Smooth muscle cell (in vitro differentiated cells): Measurements from ENCODE around the gene STX8. TPM values are rescaled to one million over a fixed set of nuclear protein-coding genes. Genes with fewer than 3 reads are reported as not detected.

Source experiments
- DNase-seq: peaks from one replicate; lab custom pipeline; 2025; ENCODE audit not compliant: unreplicated experiment; lab: John Stamatoyannopoulos, UW
- H2AFZ ChIP-seq: fragments of 200-600 bp; sonication (generic); 2 replicates; pipeline ENCODE4 v1.6.0; 2016; ENCODE audit warnings: antibody characterized with exemption, low read depth, mild to moderate bottlenecking
- H3F3A ChIP-seq: fragments of 200-600 bp; sonication (generic); 2 replicates; pipeline ENCODE4 v1.6.0; 2017; ENCODE audit warnings: antibody characterized with exemption, low read depth
- H3K27ac ChIP-seq: fragments of 200-600 bp; sonication (generic); 2 replicates; pipeline ENCODE4 v1.5.1; 2016; ENCODE audit warnings: low read depth, mild to moderate bottlenecking
- H3K27me3 ChIP-seq: fragments of 200-600 bp; sonication (generic); 2 replicates; pipeline ENCODE4 v1.6.1; 2016; ENCODE audit warnings: low read depth, mild to moderate bottlenecking
- H3K36me3 ChIP-seq: fragments of 200-600 bp; sonication (generic); 2 replicates; pipeline ENCODE4 v1.5.1; 2016; ENCODE audit warnings: low read depth
- H3K4me1 ChIP-seq: fragments of 200-600 bp; sonication (generic); 2 replicates; pipeline ENCODE4 v1.5.1; 2016; ENCODE audit warnings: low read depth
- H3K4me2 ChIP-seq: fragments of 200-600 bp; sonication (generic); 2 replicates; pipeline ENCODE4 v1.6.0; 2016; ENCODE audit warnings: mild to moderate bottlenecking
- H3K4me3 ChIP-seq: fragments of 200-600 bp; sonication (generic); 2 replicates; pipeline ENCODE4 v1.5.1; 2016; ENCODE audit warnings: mild to moderate bottlenecking
- H3K79me2 ChIP-seq: fragments of 200-600 bp; sonication (generic); 2 replicates; pipeline ENCODE4 v1.6.0; 2016; ENCODE audit warnings: low read depth, mild to moderate bottlenecking
- H3K9ac ChIP-seq: fragments of 200-600 bp; sonication (generic); 2 replicates; pipeline ENCODE4 v1.6.0; 2016; ENCODE audit warnings: low read depth
- H3K9me3 ChIP-seq: fragments of 200-600 bp; sonication (generic); replicated peaks from 2 replicates; pipeline ENCODE4 v1.5.1; 2016; ENCODE audit warnings: low read depth
- H4K20me1 ChIP-seq: fragments of 200-600 bp; sonication (generic); 2 replicates; pipeline ENCODE4 v1.6.0; 2016; ENCODE audit warnings: low read depth
- CTCF ChIP-seq: fragments of 200-600 bp; sonication (generic); IDR thresholded peaks from 2 replicates; pipeline ENCODE4 v1.5.1; 2017; ENCODE audit warnings: borderline replicate concordance, mild to moderate bottlenecking, antibody characterized with exemption; ENCODE audit not compliant: insufficient read depth, poor library complexity, severe bottlenecking
- WGBS: methylation state at CpG from one replicate; pipeline ENCODE4 v1.1.7; 2016; ENCODE audit warnings: low lambda C conversion rate; 5-methylcytosine and 5-hydroxymethylcytosine counted together
- polyA plus RNA-seq: library from polyadenylated mRNA; unstranded; fragments of >200 nt; fragmentation: Nextera tagmentation; extraction: Ambion mirVana; gene quantifications from 2 replicates; pipeline ENCODE4 v1.2.1, GENCODE V29; 2016
- total RNA-seq: library from RNA; depleted of rRNA; stranded (reverse); fragments of >200 nt; gene quantifications from 2 replicates; pipeline ENCODE4 v1.2.3, GENCODE V29; 2014

STX8 gene
- total and polyA plus RNA-seq, 2 experiments from 2014 or later: 63.8 to 88.5 TPM

DNA sequence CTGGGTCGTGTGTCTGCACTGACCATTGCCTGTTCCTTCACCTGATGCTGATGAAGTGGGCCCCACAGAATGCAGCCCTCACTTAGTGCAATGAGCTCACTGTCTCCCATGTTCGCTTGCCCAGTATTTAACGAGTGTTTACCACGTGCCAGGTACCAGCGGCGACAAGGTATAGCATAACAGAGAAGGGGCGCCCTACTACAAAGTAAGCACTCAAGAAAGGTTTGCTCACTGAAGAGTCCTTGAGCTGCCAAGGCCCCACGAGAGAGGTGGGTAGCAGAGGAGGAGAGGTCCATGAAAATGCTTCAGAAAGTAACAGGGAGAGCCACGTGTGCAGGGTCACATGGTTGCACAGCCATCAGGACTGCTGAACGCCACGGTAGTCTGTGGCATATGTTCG is 324.3 kb downstream of the STX8 start:
- no peak for TF ChIP-seq CTCF
- H3K36me3 ChIP-seq: no peaks in the 10 kb centered on the region
- H4K20me1 ChIP-seq: no peaks in the 10 kb centered on the region
- H3F3A ChIP-seq: no peaks in the 10 kb centered on the region
- no peaks in the 10 kb centered on the region for H3K27me3 ChIP-seq
- H3K9ac ChIP-seq: no peak overlapping the region
- H3K4me3 ChIP-seq: no peak overlapping the region
- no peak overlapping the region for H2AFZ ChIP-seq
- no peak overlapping the region for H3K4me2 ChIP-seq
- H3K4me1 ChIP-seq: no peaks in the 10 kb centered on the region
- DNase-seq: no peak
- no peaks in the 10 kb centered on the region for H3K79me2 ChIP-seq
- WGBS: 94% methylated on average over 12 of the region's 12 CpGs
- H3K9me3 ChIP-seq: no peaks in the 10 kb centered on the region
- no peak overlapping the region for H3K27ac ChIP-seq

DNA sequence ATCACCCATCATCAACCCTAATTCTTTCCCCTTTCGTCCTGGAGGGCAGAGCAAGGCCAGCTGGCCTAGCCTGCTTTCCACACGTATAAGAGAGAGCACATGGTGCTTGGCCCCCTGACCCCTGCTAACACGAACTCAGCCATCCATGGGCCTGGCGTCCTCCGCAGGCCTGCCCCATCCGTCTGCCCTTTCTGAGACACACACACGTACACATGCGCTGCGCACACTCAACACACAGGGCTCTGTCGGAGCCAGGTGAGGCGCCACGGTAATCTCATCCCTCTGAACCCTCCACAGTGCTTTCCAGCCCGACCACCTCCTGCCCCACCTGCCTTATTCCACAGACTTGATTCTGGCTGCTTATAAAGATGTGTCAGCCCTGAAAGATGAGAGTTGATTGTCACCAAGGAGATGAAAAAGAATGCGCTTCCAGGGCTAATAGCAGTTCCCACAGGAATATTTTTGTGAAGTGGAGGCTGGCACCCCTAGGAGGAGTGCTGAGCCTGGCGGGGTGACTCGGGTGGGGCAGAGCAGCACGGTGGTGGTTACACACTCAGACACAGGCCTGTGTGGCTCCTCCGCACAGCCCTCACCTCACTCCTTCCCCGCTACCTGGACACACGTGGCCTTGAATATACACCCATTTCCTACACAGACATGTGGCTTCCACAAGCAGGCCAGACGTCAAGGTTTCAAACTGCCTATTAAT is 326.2 kb downstream of the STX8 start:
- H3K9ac ChIP-seq: no peak overlapping the region
- DNase-seq: no peak
- H3K4me3 ChIP-seq: no peak overlapping the region
- H3K9me3 ChIP-seq: no peaks in the 10 kb centered on the region
- no peaks in the 10 kb centered on the region for H3K4me1 ChIP-seq
- 95% methylated on average over 21 of the region's 21 CpGs for WGBS
- H3K36me3 ChIP-seq: no peaks in the 10 kb centered on the region
- H3K4me2 ChIP-seq: no peak overlapping the region
- H2AFZ ChIP-seq: no peak overlapping the region
- TF ChIP-seq CTCF: no peak
- no peaks in the 10 kb centered on the region for H3K27me3 ChIP-seq
- no peaks in the 10 kb centered on the region for H3K79me2 ChIP-seq
- H3K27ac ChIP-seq: no peak overlapping the region
- no peaks in the 10 kb centered on the region for H3F3A ChIP-seq
- H4K20me1 ChIP-seq: no peaks in the 10 kb centered on the region

- Histone ChIP-seq H3K4me2 (no peak overlapping the region), H3K4me1 (no peaks in the 10 kb centered on the region), H3K27me3 (no peaks in the 10 kb centered on the region), H3F3A (no peaks in the 10 kb centered on the region), H3K36me3 (no peaks in the 10 kb centered on the region), H4K20me1 (no peaks in the 10 kb centered on the region), H3K9me3 (no peaks in the 10 kb centered on the region), H3K9ac (no peak overlapping the region), H3K4me3 (no peak overlapping the region), H3K27ac (no peak overlapping the region), H2AFZ (no peak overlapping the region), H3K79me2 (no peaks in the 10 kb centered on the region)
- DNase-seq: no peak
- no peak for TF ChIP-seq CTCF
- 94% methylated on average over 20 of the region's 21 CpGs for WGBS
These were observed 328.1 kb downstream of the STX8 start for GRCh38 chr17:9247401-9247938.
